Stomach (tissue), 9 donors: ENCODE measurements around the gene PALLD. TPM values are rescaled to one million over a fixed set of nuclear protein-coding genes. Genes with fewer than 3 reads are reported as not detected.

ENCODE experiments used
- DNase-seq, 2 donors: peaks; one replicate each; pipeline versions ENCODE4 v3.0.0 to v3.0.0-alpha.2; 2013 to 2019
- H3K27ac ChIP-seq, 5 donors: fragments of 200-600 bp in 4 of 5; sonication (generic) in 4 of 5; one replicate each; pipeline ENCODE4 v1.5.1; 2013 to 2019; ENCODE audit warnings: mild to moderate bottlenecking in 1 of 5, moderate library complexity in 1 of 5
- H3K27me3 ChIP-seq, 3 donors: fragments of 200-600 bp; sonication (generic); one replicate each; pipeline ENCODE4 v1.5.1; 2017 to 2019; ENCODE audit warnings: mixed run types in 1 of 3
- H3K36me3 ChIP-seq, 4 donors: fragments of 200-600 bp; sonication (generic); 1 replicate in 3 of 4; 2 replicates in 1 of 4; pipeline ENCODE4 v1.5.1; 2016 to 2019
- H3K4me1 ChIP-seq, 4 donors: fragments of 200-600 bp; sonication (generic); one replicate each; pipeline ENCODE4 v1.5.1; 2016 to 2019
- H3K4me3 ChIP-seq, 4 donors: fragments of 200-600 bp; sonication (generic) in 3 of 4; one replicate each; pipeline ENCODE4 v1.5.1; 2016 to 2019; ENCODE audit warnings: mild to moderate bottlenecking in 1 of 4
- H3K9me3 ChIP-seq, 4 donors: fragments of 200-600 bp; sonication (generic); one replicate each; pipeline ENCODE4 v1.5.1; 2016 to 2019
- CTCF ChIP-seq, 7 experiments: fragments of 450-650 bp in 4 of 7; fragments of 200-600 bp in 3 of 7; sonication (generic) in 3 of 7; IDR thresholded peaks; one replicate each; pipeline ENCODE4 v1.5.1; 2016 to 2019; ENCODE audit warnings: antibody characterized with exemption in 7 of 7, control low read depth in 2 of 7, mild to moderate bottlenecking in 1 of 7
- EP300 ChIP-seq: sonication (generic); formaldehyde crosslinking; IDR thresholded peaks from one replicate; pipeline ENCODE4 v1.6.1; 2017; ENCODE audit warnings: antibody characterized with exemption
- POLR2A ChIP-seq, 4 donors: fragments of 450-650 bp; IDR thresholded peaks; one replicate each; pipeline ENCODE4 v1.6.1; 2016; ENCODE audit warnings: antibody characterized with exemption in 4 of 4, control low read depth in 2 of 4, mild to moderate bottlenecking in 1 of 4, moderate library complexity in 1 of 4
- POLR2AphosphoS5 ChIP-seq, 3 donors: sonication (generic); formaldehyde crosslinking; IDR thresholded peaks; one replicate each; pipeline ENCODE4 v1.6.1; 2016; ENCODE audit warnings: antibody characterized with exemption in 3 of 3
- WGBS, 5 donors: extraction: QIAGEN DNeasy Blood & Tissue Kit in 3 of 5; methylation state at CpG; one replicate each; pipeline versions ENCODE4 v1.1.5 to v1.1.7; 2013 to 2018; 5-methylcytosine and 5-hydroxymethylcytosine counted together
- intact Hi-C: fragments of 100-400 bp; cut with DNase I; formaldehyde crosslinking; loops from one replicate; pipeline ENCODE4 v1.15.1; 2023; ENCODE audit warnings: low total_unique reads
- polyA plus RNA-seq, 3 donors: library from polyadenylated mRNA; stranded (reverse); fragments of 200-250 nt; gene quantifications; one replicate each; pipeline ENCODE4 v1.2.3, GENCODE V29; 2013
- total RNA-seq, 5 donors: library from RNA; depleted of rRNA; stranded (reverse); fragments of >200 nt; gene quantifications; one replicate each; pipeline versions ENCODE4 v1.1.0 to v1.2.3, GENCODE V29; 2014 to 2016
- donor health status: healthy with polysubstance abuse.
- donor health status: Bipolar disorder and iron deficiency.
- donor health status: healthy.

PALLD gene
- total and polyA plus RNA-seq, 8 donors, result 75.9 to 984 (median 206) TPM

- no peak for DNase-seq
- no peak overlapping the region for H3K27ac ChIP-seq
- intact Hi-C loops, result no loop called here
- TF ChIP-seq CTCF (IDR thresholded peaks at IDR 0.05) (no peak), EP300 (no peak), POLR2A (IDR thresholded peaks at IDR 0.05) (no peak), POLR2AphosphoS5 (IDR thresholded peaks at IDR 0.05) (no peak)
- H3K9me3 ChIP-seq, result no peaks in the 10 kb centered on the region
- peaks cover 0 to 5% (median 4%) of the 10 kb centered on the region in 4 donors for H3K4me1 ChIP-seq
- H3K4me3 ChIP-seq, result no peak overlapping the region
- 75 to 84% (median 78%) methylated on average over 2 of the region's 2 CpGs for WGBS, 5 donors
- H3K27me3 ChIP-seq, result no peaks in the 10 kb centered on the region
- no peaks in the 10 kb centered on the region for H3K36me3 ChIP-seq
Observed at GRCh38 chr4:168705121-168705520, 208.3 kb downstream of the PALLD start.

- Histone ChIP-seq H3K36me3 (no peaks in the 10 kb centered on the region), H3K27ac (no peak overlapping the region)
- DNase-seq, result no peak
Observed at GRCh38 chr4:168707205-168707604, 210.4 kb downstream of the PALLD start.

GRCh38 chr4:168708108-168708507 lies 211.3 kb downstream of the PALLD start:
- no peaks in the 10 kb centered on the region for H3K36me3 ChIP-seq
- WGBS, 5 donors, result 84 to 94% (median 90%) methylated on average over 4 of the region's 4 CpGs
- peaks cover 0 to 28% (median 17%) of the 10 kb centered on the region in 4 donors for H3K4me1 ChIP-seq
- H3K4me3 ChIP-seq, result no peak overlapping the region
- H3K27me3 ChIP-seq, result no peaks in the 10 kb centered on the region
- no peak overlapping the region for H3K27ac ChIP-seq
- no peak for DNase-seq
- no peak for TF ChIP-seq CTCF (IDR thresholded peaks at IDR 0.05)
- TF ChIP-seq POLR2AphosphoS5 (IDR thresholded peaks at IDR 0.05), result no peak
- no peak for TF ChIP-seq EP300
- TF ChIP-seq POLR2A (IDR thresholded peaks at IDR 0.05), result no peak
- intact Hi-C loops, result no loop called here
- H3K9me3 ChIP-seq, result no peaks in the 10 kb centered on the region

More at GRCh38 chr4:168707205-168707604, 210.4 kb downstream of the PALLD start:
- TF ChIP-seq EP300 (no peak), POLR2AphosphoS5 (IDR thresholded peaks at IDR 0.05) (no peak), POLR2A (IDR thresholded peaks at IDR 0.05) (no peak), CTCF (IDR thresholded peaks at IDR 0.05) (no peak)
- no peak overlapping the region for H3K4me3 ChIP-seq
- H3K9me3 ChIP-seq, result no peaks in the 10 kb centered on the region
- no peaks in the 10 kb centered on the region for H3K27me3 ChIP-seq
- H3K4me1 ChIP-seq, result peaks cover 0 to 25% (median 15%) of the 10 kb centered on the region in 4 donors
- 71 to 90% (median 80%) methylated on average over 3 to 4 of the region's 4 CpGs for WGBS, 5 donors
- intact Hi-C loops, result no loop called here

GRCh38 chr4:168710353-168710946 lies 213.6 kb downstream of the PALLD start:
- intact Hi-C loops, result no loop called here
- DNase-seq, result peak; percentile 40 to 81
- WGBS, 5 donors, result 42 to 59% (median 51%) methylated on average over 3 of the region's 3 CpGs
- Histone ChIP-seq H3K27ac (peak overlapping the region in 2 of 5 donors; percentile 58 to 75), H3K9me3 (no peaks in the 10 kb centered on the region), H3K36me3 (no peaks in the 10 kb centered on the region), H3K4me3 (no peak overlapping the region), H3K27me3 (no peaks in the 10 kb centered on the region), H3K4me1 (peaks cover 0 to 28% (median 17%) of the 10 kb centered on the region in 4 donors)
- no peak for TF ChIP-seq EP300
- no peak for TF ChIP-seq POLR2A (IDR thresholded peaks at IDR 0.05)
- TF ChIP-seq CTCF (IDR thresholded peaks at IDR 0.05), result peak in 4 of 7 experiments; percentile 41 to 69 (median 51)
- peak in 1 of 3 donors; percentile 44 for TF ChIP-seq POLR2AphosphoS5 (IDR thresholded peaks at IDR 0.05)
